NCI-H748 treated with DMSO at 0.1 percent for 48 hours (cell line): ENCODE measurements around the gene PTCD2.

Experiments
- DNase-seq: peaks from one replicate; lab custom pipeline; 2025; lab: John Stamatoyannopoulos, UW

Gene PTCD2

DNA sequence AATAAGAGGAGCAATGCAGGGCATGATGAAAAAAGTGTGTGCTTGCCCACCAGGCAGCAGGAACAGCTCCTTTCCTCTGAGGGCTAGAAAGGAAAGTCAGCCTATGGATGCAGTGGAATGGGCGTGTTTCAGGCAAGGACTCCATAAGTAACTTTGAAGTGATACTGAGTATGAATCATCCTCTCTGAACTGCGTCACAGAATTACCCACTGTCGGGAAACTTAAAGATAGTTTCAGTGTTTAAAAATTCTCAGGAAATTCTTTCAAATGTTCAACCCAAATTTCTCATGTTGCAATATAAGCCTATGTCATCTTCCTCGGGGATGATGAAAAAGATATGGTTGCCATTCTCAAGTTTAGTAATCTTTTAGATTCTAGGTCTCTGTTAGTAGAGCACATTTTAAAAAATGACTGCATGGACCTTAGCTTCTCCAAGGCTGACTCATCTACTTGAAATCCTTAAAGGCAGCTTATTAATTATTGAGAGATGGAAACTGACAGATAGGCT lies 27.7 kb downstream of the PTCD2 start:
- DNase-seq = no peak

DNA sequence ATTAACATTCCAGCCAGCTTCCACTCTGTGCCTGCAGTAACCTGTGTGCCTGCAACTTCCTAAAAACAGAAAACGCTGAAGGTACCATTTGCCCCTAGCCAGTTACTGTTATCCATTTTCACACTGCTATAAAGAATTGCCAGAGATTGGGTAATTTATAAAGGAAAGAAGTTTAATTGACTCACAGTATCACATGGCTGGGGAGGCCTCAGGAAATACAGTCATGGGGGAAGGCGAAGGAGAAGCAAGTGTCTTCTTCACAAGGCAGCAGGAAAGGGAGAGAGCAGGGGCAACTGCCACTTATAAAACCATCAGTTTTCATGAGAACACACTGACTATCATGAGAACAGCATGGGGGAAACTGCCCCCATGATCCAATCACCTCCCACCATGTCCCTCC lies 31.2 kb downstream of the PTCD2 start:
- DNase-seq = no peak

DNA sequence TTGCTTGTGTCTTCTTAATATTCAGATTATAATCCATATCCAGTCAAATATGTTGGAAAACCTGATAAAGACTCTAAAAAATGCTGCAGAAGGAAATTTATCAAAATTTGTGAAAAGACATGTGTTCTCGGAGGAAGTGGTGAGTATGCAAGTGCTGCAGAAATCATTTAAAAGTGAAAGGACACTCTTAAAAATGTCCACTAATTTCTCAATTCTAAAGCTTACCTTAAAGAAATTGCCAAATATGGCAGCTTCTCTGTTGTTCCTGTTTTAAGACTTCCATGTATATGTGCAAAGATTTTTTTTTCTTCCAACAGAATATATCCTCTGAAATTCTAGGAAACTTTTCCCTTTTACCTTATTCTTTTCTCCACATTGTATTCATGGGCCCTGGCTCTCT lies 32.4 kb downstream of the PTCD2 start:
- DNase-seq = no peak

DNA sequence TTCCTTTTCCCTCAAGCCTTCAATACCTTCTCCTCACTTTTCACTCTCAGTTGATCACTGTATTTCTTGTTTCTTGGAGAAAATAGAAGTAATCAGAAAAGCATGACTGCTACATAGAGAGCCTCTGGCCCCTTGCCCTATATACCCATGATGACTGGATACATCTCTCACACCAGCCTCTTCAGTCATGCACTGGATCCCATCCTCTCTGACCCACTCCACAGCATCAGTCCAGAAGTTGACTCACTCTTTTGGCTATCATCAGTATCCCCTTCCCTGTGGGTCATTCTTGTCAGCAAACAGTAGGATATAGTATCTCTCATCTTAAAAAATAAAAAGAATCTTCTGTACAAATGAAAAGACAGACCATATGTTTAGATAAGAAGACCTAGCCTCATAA lies 32.9 kb downstream of the PTCD2 start:
- DNase-seq = no peak

DNA sequence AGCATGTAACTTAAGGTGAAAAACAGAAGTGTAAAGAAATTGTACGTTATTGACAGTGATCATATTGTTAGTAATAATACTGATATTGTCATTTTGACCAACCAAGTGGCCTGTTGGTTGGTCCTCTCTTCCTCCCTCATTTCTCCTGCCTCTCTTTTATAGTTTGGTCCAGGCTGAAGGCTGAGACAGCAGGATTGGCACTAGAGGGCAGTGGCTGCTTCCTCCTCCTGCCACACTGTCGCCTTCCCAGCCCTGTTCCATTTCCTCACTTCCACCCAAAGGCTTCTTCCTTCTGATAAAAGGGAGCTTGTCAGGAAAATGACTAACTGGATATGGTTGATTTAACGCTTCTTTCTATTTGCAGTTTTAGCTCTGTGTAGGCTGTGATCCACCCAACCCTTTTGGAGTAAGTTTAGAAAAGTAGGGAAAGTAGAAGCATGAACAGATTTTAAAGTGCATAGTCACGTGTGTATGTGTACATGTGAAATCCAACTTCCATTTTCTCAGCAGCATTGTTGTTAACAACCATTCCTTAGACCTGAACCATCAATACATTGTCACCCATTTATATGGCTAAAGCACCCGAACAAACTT lies 35.6 kb downstream of the PTCD2 start:
- DNase-seq = peak; percentile 20

DNA sequence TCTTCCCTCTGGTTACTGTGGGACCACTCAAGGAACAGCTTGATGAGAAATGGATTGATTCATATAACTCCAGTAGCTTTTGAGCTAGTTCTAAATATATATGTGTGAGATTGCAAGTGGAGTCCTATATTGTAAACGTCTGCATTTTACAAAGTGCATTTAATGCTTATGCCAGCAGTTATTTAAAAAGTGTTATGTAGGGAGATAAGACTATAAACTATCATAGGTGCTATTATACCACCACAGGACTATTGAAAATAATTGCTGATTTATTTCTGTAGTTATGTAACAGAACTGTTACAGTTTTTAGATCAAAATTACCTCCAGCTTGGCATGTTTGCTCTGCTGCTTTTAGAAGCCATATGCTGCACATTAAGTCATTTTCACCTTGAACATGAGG lies 36.2 kb downstream of the PTCD2 start:
- no peak for DNase-seq

DNA sequence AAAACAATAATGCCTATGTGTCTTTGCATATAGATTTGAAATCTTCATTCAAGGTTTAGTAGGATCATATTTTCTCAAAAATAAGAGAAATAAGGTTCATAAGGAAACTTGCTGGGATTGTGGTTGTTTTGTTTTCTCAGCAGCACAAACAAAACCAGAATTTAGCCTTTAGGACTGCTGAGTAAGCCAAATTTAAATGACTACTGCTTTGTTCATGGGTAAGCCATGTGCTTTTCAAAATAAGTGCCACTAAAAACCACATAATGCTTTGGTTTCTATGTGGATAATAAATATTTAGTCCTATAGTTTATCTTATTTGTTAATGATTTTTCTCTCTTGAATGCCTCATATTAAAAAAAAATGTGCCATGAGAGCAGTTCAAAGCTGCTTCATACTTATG lies 38.8 kb downstream of the PTCD2 start:
- no peak for DNase-seq

DNA sequence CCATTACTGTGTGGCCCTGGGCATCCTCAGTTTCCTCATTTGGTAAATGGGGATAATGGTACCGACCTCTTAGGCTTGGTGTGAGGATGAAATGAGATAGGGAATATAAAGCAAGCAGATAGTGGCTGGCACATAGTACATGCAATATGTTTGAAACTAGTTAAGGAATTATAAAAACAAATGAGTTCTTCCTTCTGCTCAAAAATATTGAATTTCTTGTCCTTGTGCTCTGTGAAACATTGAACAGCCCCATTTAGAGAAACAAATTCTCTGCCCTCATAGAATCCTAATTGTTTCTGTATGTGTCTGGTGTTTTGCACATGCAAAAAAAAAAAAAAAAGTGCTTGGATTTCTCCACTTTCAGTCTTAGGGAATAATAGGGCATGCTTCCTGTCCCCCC lies 39.7 kb downstream of the PTCD2 start:
- no peak for DNase-seq

DNA sequence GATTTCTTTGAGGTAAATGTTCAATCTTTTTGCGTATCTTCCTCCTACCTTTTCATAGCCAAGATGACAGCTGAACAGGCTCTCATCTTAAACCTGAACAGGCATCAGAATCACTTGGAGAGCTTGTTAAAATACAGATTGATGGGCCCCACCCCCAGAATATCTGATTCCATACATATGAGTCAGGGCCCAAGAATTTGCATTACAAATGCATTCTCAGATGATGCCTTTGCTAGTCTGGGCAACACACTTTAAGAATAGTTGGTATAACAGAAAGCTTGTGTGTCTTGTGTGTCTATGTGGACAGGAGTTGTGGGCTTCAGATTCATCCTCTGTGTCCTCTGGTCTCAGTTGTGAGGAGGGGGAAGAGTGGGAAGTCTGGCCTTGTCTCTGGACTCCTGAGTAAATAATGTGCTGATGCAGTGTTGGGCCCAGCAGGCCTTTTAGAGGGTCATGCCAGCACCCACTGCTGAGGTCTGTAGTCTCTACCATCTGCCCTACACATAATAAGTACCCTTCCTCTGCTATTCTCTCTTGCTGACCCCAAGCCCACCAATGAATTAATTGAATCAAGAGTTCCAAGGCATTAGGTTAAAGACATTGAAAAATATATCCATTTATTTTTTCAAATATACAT lies 43.1 kb downstream of the PTCD2 start:
- DNase-seq = no peak

DNA sequence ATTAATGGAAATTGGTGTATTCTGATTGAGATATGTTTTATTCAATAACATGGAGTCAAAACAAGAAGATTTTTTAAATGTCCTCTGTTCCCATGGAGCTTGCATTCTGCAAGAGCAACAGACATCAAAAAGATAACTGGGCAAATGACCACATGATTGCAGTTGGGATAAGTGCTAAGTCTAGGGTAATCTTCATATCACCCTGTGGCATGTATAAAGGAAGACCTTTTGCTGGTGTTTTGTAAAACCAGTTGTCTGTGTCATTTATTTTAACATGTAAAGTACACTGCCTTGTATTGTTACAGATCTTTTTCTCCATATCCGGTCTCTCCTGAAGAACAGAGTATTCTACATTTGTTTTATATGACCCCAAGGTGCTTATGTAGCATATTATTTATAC lies 44.0 kb downstream of the PTCD2 start:
- no peak for DNase-seq

DNA sequence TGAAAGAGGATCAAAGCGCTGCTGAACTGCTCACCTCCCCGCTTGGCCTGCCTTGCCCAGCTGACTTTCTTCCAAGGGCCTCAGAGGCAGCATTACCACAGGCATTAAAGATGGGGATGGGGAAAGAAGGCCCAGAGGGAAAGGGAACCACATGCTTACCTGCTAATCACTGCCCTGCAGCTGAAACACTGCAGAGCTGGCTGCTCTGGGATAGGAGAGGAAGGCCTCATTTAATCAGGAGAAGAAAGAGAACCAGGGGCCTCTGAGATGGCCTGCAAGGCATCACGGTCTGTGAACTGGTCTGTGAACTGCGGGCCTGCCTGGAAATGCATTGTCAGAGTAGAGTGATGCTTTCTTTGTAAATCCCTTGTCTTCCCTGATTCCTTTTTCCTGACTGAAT lies 44.8 kb downstream of the PTCD2 start:
- DNase-seq = no peak

DNA sequence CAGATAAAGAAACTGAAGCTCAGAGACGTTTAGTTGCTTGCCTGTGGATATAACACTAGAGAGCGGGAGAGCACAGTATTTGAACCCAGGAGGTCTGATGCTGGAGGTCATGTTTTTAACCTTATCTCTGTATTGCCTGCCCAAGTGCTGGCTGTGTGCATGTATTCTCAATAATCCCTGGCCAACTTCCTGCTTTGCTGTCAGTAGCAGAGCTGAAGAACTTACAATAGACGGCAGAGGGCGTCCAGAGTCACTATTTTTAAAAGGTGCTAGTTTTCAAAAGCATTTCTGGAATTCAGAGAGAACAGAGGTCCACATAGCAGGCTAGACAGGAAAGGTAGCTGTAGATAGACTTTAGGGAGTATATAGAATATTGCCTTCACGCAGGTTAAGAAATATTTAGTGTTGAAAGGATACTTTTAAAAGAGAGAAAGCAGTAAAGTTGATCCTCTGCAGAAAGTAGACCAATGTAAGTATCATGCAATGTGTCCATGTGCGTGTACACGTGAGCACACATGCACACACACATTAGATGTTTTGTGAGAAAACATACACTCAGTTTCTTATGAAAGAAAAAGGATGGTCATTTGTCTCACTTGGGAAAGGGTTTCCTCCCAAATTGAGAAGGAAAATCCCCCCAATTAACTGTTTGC lies 46.3 kb downstream of the PTCD2 start:
- DNase-seq = peak; percentile 70

DNA sequence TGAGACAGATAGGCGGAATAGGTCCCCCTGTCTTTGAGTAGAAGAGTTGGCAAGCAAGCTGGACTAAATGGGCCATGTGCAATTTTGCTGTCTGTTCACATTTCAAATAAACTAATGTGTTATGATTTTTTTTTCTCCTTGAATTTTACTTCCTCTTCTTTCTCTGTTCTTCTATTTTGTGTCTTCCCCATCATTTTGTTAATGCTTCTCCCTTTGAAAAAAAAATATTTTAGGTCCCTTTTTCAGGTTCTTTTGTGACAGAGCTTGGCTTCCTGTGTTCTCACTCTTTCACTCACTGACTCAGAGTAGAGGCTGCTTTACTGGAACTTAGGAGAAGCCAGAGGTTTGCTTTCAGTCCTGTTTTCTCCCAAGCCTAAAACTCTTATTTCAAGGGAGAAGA lies 48.1 kb downstream of the PTCD2 start:
- DNase-seq = no peak

DNA sequence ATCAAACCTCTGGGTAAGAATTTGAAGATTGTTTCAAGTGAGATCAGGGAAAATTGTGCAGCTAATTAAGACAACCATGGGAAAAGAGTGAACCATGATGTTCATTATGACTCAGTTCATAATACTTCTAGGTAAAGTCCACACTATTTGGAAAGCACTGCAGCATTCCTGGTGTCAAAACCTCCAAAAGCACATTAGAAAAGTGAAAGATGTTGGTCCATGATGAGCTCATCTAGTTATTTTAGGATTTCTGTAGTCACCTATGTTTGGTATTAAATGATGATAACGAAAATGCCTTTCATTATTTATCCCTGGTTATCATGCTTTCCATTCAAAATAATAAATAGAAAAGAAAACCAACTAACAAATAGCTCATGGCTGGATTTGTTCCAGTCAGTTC lies 49.1 kb downstream of the PTCD2 start:
- no peak for DNase-seq

DNA sequence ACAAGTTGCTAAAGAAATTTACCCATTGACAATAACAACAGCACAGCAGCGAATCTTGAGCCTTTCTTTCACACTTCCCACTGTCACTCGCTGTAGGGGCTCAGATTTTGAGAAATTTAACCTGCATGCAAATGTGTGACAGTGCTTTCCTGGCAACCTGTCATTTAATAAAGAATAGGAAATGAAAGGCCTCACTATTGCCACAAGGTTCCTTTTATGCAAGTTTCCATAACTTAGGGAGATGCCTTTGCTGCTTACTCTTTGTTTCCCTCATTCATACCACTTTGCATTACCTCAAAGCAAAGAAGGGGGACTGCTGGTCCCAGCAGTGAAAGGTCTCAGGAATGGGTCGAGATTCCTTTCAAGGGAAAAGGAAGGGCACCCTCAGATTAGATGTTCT lies 49.5 kb downstream of the PTCD2 start:
- no peak for DNase-seq

DNA sequence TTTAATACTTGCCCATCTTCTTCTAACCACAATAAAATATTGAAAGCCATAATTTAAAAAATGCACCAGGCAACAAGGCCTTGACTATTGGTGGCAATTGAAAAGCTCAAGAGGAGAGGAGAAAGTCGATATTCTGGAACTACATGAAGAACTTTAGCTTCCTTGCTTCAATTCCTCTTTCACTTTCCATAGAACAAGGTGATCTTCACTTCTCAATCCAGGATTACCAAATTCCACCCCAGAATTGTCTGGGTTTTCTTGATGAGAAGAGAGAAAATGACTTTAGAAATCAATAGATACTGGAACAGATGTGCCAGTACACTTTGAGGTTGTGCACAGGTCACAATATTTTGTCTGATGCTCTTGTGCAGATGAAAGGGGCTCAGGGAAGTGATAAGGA lies 52.2 kb downstream of the PTCD2 start:
- DNase-seq = no peak

DNA sequence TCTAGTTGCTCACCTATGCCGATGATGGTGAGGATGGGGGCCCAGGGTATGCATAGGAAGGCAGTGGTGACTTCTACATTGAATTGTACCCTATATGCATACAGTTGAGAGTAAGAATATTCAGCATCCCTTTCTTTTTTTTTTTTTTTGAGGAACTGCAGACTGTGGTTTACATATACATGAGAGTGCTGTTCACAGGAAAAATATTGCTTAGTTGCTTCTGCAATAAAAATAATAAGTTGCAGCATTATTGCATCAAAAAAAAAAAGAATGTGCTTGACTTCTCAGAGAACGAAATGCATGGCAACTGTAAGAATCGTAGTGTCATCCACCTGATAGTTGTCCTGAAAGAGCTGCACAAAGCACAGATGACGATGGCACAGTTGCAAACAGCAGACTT lies 52.8 kb downstream of the PTCD2 start:
- DNase-seq = no peak

DNA sequence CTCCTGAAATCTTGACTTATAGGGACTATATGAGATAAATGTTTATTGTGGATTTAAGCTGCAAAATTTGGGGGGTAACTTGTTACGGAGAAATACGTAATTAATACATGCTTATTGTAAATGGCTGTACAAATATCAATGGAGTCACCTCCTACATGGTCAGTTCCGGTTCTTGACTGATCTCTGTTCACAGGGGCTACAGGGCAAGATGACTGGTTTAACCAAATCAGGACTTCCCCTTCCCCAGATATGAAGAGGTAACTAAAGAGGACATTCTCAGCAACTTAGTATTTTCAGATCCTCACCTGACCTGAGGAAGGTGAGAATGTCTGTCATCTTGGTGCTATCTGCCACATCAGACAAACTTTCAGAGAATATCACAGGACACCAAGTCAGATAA lies 54.7 kb downstream of the PTCD2 start:
- DNase-seq = no peak

DNA sequence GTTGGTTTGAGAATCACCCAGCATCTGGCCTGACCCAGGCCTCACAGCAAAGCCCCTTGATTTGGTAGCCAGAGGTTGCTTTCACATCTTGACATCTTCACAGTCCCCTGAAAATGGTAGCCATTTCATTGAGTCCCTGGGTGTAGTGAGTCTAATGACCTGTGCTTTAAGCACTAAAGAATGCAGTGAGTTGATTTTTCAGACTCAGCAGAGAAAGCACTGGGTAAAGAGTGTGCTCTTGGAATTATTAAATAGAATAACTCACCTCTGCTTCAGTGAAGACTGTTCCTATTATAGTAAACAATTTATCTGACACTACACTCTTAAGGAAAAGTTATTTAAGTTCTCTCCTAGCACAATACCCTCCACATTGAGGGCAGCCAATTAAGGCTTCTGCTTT lies 56.2 kb downstream of the PTCD2 start:
- no peak for DNase-seq

DNA sequence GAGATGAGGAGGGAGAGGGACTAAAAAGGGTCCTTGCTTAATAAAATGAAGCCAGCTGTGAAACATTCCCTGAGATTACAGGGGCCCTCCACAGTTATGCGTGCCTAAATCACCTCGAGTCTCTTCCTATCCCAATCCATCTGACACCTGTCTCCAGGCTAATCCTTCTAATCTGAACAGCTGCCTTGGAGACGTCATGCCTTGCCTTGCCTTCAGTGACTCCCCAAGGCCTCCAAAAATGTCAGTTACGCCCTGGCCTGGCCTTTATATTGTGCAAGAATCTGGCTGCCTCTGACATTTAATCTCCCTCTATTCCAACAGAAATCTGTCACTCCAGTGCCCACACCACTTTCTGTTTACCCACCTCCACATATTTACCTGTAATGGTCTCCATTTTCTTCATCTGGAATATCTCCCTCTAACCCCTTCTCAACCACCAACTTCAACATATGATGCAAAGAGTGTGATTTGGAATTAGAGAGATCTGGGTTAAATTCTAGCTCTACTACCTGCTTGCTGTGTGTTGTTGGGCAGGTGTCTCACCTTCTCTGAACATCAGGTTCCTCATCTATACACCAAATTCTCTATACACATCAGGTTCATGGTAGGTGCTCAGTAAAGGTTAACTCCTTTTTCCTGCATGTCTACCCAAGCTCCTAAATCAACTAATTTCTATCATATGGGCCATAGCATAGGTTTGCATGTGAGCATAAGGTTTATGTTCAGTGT lies 57.9 kb downstream of the PTCD2 start:
- no peak for DNase-seq

DNA sequence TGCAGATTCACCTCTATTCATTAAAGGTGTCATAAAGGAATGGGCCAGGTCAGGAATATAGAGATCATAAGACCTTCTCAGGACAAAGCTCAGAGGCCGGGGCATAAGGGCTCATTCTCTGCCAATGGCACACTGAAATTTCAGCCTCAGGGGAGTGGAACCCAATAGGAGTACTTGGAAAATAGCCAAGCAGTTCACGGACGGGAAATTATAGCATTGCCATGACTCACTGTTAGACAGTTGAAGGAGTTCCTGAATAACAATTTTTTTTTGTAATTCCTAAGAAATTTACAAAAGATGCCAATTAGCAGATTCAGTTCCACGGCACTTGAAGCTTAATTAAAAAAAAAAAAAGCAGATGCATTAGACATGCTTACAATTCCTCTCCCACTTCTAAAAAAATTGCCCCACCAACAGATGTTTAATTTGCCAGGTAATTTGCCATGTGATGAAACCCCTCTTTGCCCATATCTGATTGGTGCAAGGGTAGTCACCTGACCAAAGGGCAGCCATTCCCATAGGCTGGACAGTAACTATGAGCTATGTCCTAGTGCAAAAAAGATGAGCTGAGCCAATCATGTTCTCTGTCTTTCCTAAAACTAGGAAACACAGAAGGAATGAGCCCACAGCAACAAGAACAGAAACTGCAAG lies 58.6 kb downstream of the PTCD2 start:
- DNase-seq = peak; percentile 10

DNA sequence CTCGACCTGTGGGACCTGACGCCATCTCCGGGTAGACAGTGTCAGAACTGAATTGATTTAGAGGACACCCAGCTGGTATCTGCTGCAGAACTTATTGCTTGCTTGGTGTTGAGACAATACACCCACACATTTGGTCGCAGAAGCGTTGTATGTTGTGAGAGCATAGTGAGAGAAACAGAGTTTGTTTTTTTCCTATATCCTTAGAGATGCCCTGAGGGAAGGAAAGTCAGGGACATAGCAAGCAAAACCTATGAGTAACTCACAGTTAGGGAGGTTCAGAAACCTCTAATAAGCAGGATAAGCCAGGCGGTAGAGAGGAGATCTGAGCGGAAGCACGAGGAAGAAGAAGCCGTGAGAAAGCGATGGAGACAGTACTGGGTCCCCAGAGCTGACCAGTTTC lies 59.8 kb downstream of the PTCD2 start:
- no peak for DNase-seq
